HepG2 (cell line): ENCODE data around the gene ATP6V0A1. TPM values are rescaled to one million over a fixed set of nuclear protein-coding genes. Genes with fewer than 3 reads are reported as not detected.

Source experiments
- ARNTL ChIP-seq: sonication (generic); formaldehyde crosslinking; IDR thresholded peaks from 2 replicates; pipeline ENCODE4 v1.4.0; 2020; ENCODE audit warnings: mild to moderate bottlenecking, missing genetic modification reagents
- CREB1 ChIP-seq, 2 experiments: fragments of 450-650 bp in 1 of 2; IDR thresholded peaks; 2 replicates each; pipeline ENCODE4 v1.6.1; 2016 to 2017; ENCODE audit warnings: control low read depth in 1 of 2, mild to moderate bottlenecking in 1 of 2, missing compliant biosample characterization in 1 of 2, missing genetic modification characterization in 1 of 2
- GMEB1 ChIP-seq: sonication (generic); formaldehyde crosslinking; IDR thresholded peaks from 2 replicates; pipeline ENCODE4 v1.5.1; 2020; ENCODE audit warnings: missing genetic modification reagents, mild to moderate bottlenecking, borderline replicate concordance
- HNF4A ChIP-seq: sonication (generic); formaldehyde crosslinking; IDR thresholded peaks from 2 replicates; pipeline ENCODE4 v1.4.0; 2020; ENCODE audit warnings: missing genetic modification reagents
- KAT8 ChIP-seq: IDR thresholded peaks from 2 replicates; pipeline ENCODE4 v1.6.1; 2016; ENCODE audit warnings: missing genetic modification reagents, missing compliant biosample characterization
- MEIS1 ChIP-seq: sonication (generic); formaldehyde crosslinking; IDR thresholded peaks from 2 replicates; pipeline ENCODE4 v1.9.0; 2021; ENCODE audit warnings: mild to moderate bottlenecking, missing genetic modification reagents, moderate library complexity, borderline replicate concordance
- NFIC ChIP-seq: IDR thresholded peaks from 2 replicates; pipeline ENCODE4 v1.6.1; 2012; ENCODE audit warnings: mild to moderate bottlenecking, low read length, inconsistent platforms
- NONO ChIP-seq, 2 experiments: fragments of 450-650 bp in 1 of 2; sonication (generic) in 1 of 2; formaldehyde crosslinking in 1 of 2; IDR thresholded peaks in 1 of 2; conservative IDR thresholded peaks in 1 of 2; 2 replicates each; pipeline versions ENCODE4 v1.6.1 to v1.8.0; 2017 to 2022; ENCODE audit warnings: mild to moderate bottlenecking in 1 of 2, missing genetic modification reagents in 1 of 2, moderate library complexity in 1 of 2
- NR2C2 ChIP-seq: sonication (generic); formaldehyde crosslinking; IDR thresholded peaks from 2 replicates; pipeline ENCODE4 v1.4.0; 2020; ENCODE audit warnings: missing genetic modification reagents, mild to moderate bottlenecking, moderate library complexity, borderline replicate concordance
- PRDM15 ChIP-seq: sonication (generic); formaldehyde crosslinking; IDR thresholded peaks from 2 replicates; pipeline ENCODE4 v1.4.0; 2020; ENCODE audit warnings: missing genetic modification reagents
- SMAD3 ChIP-seq: sonication (generic); formaldehyde crosslinking; IDR thresholded peaks from 2 replicates; pipeline ENCODE4 v1.4.0; 2020; ENCODE audit warnings: missing genetic modification reagents
- WIZ ChIP-seq: sonication (generic); formaldehyde crosslinking; IDR thresholded peaks from 2 replicates; pipeline ENCODE4 v1.5.1; 2020; ENCODE audit warnings: mild to moderate bottlenecking, missing genetic modification reagents
- ZBTB44 ChIP-seq: sonication (generic); formaldehyde crosslinking; IDR thresholded peaks from 2 replicates; pipeline ENCODE4 v1.4.0; 2020; ENCODE audit warnings: missing genetic modification reagents
- ZBTB46 ChIP-seq: sonication (generic); formaldehyde crosslinking; IDR thresholded peaks from 2 replicates; pipeline ENCODE4 v1.4.0; 2020; ENCODE audit warnings: mild to moderate bottlenecking, missing genetic modification reagents, borderline replicate concordance
- ZNF260 ChIP-seq: sonication (generic); formaldehyde crosslinking; IDR thresholded peaks from 2 replicates; pipeline ENCODE4 v1.4.0; 2020; ENCODE audit warnings: missing genetic modification reagents, low read depth, mild to moderate bottlenecking, borderline replicate concordance
- ZNF333 ChIP-seq: sonication (generic); formaldehyde crosslinking; IDR thresholded peaks from 2 replicates; pipeline ENCODE4 v1.4.0; 2020; ENCODE audit warnings: mild to moderate bottlenecking, missing genetic modification reagents, borderline replicate concordance
- ZNF556 ChIP-seq: sonication (generic); formaldehyde crosslinking; IDR thresholded peaks from 2 replicates; pipeline ENCODE4 v1.4.0; 2020; ENCODE audit warnings: mild to moderate bottlenecking, missing genetic modification reagents, borderline replicate concordance
- ZNF567 ChIP-seq: sonication (generic); formaldehyde crosslinking; IDR thresholded peaks from 2 replicates; pipeline ENCODE4 v1.8.1; 2023; ENCODE audit warnings: mild to moderate bottlenecking, missing genetic modification reagents, borderline replicate concordance
- ZNF660 ChIP-seq: sonication (generic); formaldehyde crosslinking; IDR thresholded peaks from 2 replicates; pipeline ENCODE4 v1.5.1; 2020; ENCODE audit warnings: mild to moderate bottlenecking, low read depth, missing genetic modification reagents, borderline replicate concordance
- polyA plus RNA-seq, 8 experiments: library from polyadenylated mRNA; depleted of rRNA in 3 of 8; stranded (reverse) in 7 of 8; unstranded in 1 of 8; fragments of >200 nt; fragmentation: Illumina TruSeq in 4 of 8; extraction: Trizol in 4 of 8; gene quantifications; 2 replicates each; pipeline versions ENCODE4 v1.2.1 to v1.2.3, GENCODE V29; 2011 to 2016; ENCODE audit warnings: low read depth in 4 of 8, missing spikeins in 1 of 8, mixed read lengths in 1 of 8; ENCODE audit not compliant: insufficient read depth in 1 of 8
- total RNA-seq, 5 experiments: library from RNA; depleted of rRNA; stranded (reverse); fragments of >200 nt; fragmentation: Illumina TruSeq; extraction: Trizol; gene quantifications; 2 replicates each; pipeline ENCODE4 v1.2.3, GENCODE V29; 2016; ENCODE audit warnings: low read depth in 1 of 5

Gene ATP6V0A1
- total and polyA plus RNA-seq, 2 of the 13 experiments (the other 11 are each of a cell fraction or from before 2014, with no cell fraction given): 27.9 to 54.1 TPM

- TF ChIP-seq ZBTB44 (CRISPR knock-in tag) (no peak), NR2C2 (CRISPR knock-in tag) (0 out of 2 replicates have a peak, but pooled peaks have one; percentile 33), ZNF556 (CRISPR knock-in tag) (no peak; the same call in 1 of the 2 replicates), HNF4A (CRISPR knock-in tag) (peak; percentile 94), SMAD3 (peak; percentile 20; the same call in 1 of the 2 replicates), ZNF660 (CRISPR knock-in tag) (no peak), ZBTB46 (no peak), NFIC (peak; percentile 56; the same call in 1 of the 2 replicates), ZNF567 (CRISPR knock-in tag) (0 out of 2 replicates have a peak, but pooled peaks have one; percentile 47), PRDM15 (CRISPR knock-in tag) (no peak), NONO (IDR thresholded peaks at IDR 0.05) (no peak), NONO (CRISPR knock-in tag; conservative IDR thresholded peaks at IDR 0.05) (no peak), ZNF333 (no peak), KAT8 (CRISPR knock-in tag) (no peak), CREB1 (IDR thresholded peaks at IDR 0.05) (no peak), CREB1 (CRISPR knock-in tag; IDR thresholded peaks at IDR 0.05) (0 out of 2 replicates have a peak, but pooled peaks have one; percentile 17), ZNF260 (CRISPR knock-in tag) (no peak), GMEB1 (CRISPR knock-in tag) (0 out of 2 replicates have a peak, but pooled peaks have one; percentile 21), ARNTL (no peak), WIZ (CRISPR knock-in tag) (no peak), MEIS1 (CRISPR knock-in tag) (no peak)
Measured at GRCh38 chr17:42441371-42442195, 17.1 kb upstream of the ATP6V0A1 start (continued).
